T-cell (primary cell): ENCODE measurements around the gene FAM217B. TPM values are rescaled to one million over a fixed set of nuclear protein-coding genes. Genes with fewer than 3 reads are reported as not detected.
A peak's percentile ranks its signal among the peaks of the same experiment; 100 is the strongest.

Experiments
- ATAC-seq, 4 experiments: fragments of 200-7000 bp in 3 of 4; fragments of 150-1000 bp in 1 of 4; cut with Tn5 transposase; replicated peaks in 1 of 4; 1 replicate in 3 of 4; 2 replicates in 1 of 4; pipeline ENCODE4 v1.10.0; 2021; ENCODE audit warnings: moderate library complexity in 3 of 4, mild to moderate bottlenecking in 2 of 4, moderate number of reproducible peaks in 1 of 4
- CTCF ChIA-PET, 2 donors: fragments of 300-600 bp; sonication (Branson Sonifier 250); formaldehyde crosslinking; loops; one replicate each; lab custom pipeline; 2022; ENCODE audit warnings: antibody characterized with exemption in 2 of 2; lab: Charles Lee
- POLR2A ChIA-PET, 2 donors: fragments of 300-600 bp; sonication (Branson Sonifier 250); formaldehyde crosslinking; loops; one replicate each; lab custom pipeline; 2022; ENCODE audit warnings: antibody characterized with exemption in 2 of 2; lab: Charles Lee
- DNase-seq, 35 experiments: peaks; one replicate each; pipeline versions ENCODE4 v3.0.0 to v3.0.0-alpha.2; 2013 to 2023
- H3K27ac ChIP-seq: one replicate; pipeline ENCODE4 v1.5.1; 2013; ENCODE audit warnings: low read length
- H3K27me3 ChIP-seq, 2 experiments: replicated peaks in 1 of 2; 1 replicate in 1 of 2; 2 replicates in 1 of 2; pipeline versions ENCODE4 v1.6.1 to v1.7.0; 2013; ENCODE audit warnings: low read length in 1 of 2, mixed read lengths in 1 of 2; ENCODE audit not compliant: control insufficient read depth in 2 of 2, insufficient read depth in 2 of 2; ENCODE audit errors: extremely low read depth in 1 of 2
- H3K36me3 ChIP-seq, 2 donors: 1 replicate in 1 of 2; 2 replicates in 1 of 2; pipeline versions ENCODE4 v1.6.1 to v1.7.0; 2013; ENCODE audit warnings: low read length in 1 of 2; ENCODE audit not compliant: control insufficient read depth in 2 of 2, insufficient read depth in 1 of 2; ENCODE audit errors: extremely low read depth in 1 of 2
- H3K4me1 ChIP-seq, 2 experiments: 1 replicate in 1 of 2; 2 replicates in 1 of 2; pipeline versions ENCODE4 v1.6.1 to v1.7.0; 2013; ENCODE audit warnings: low read length in 2 of 2, mixed read lengths in 1 of 2; ENCODE audit not compliant: insufficient read depth in 2 of 2, control insufficient read depth in 1 of 2; ENCODE audit errors: extremely low read depth in 1 of 2
- H3K4me3 ChIP-seq, 2 donors: 1 replicate in 1 of 2; 2 replicates in 1 of 2; pipeline versions ENCODE4 v1.5.1 to v1.7.0; 2013; ENCODE audit warnings: mild to moderate bottlenecking in 2 of 2, low read length in 1 of 2, moderate library complexity in 1 of 2; ENCODE audit not compliant: control insufficient read depth in 1 of 2; ENCODE audit errors: extremely low read depth in 1 of 2
- H3K9me3 ChIP-seq: 2 replicates; pipeline ENCODE4 v1.7.0; 2013
- H3K27ac Mint-ChIP-seq, 2 donors: one replicate each; pipeline ENCODE4 v1.8.0; 2020 to 2021; ENCODE audit warnings: mild to moderate bottlenecking in 2 of 2, mixed read lengths in 2 of 2
- H3K27me3 Mint-ChIP-seq, 2 donors: one replicate each; pipeline ENCODE4 v1.8.0; 2021 to 2022; ENCODE audit warnings: mixed read lengths in 2 of 2
- H3K36me3 Mint-ChIP-seq: one replicate; pipeline ENCODE4 v1.8.0; 2021; ENCODE audit warnings: mixed read lengths
- H3K4me1 Mint-ChIP-seq, 3 donors: one replicate each; pipeline ENCODE4 v1.8.0; 2020 to 2022; ENCODE audit warnings: mixed read lengths in 3 of 3, mild to moderate bottlenecking in 1 of 3
- H3K4me3 Mint-ChIP-seq, 3 donors: one replicate each; pipeline ENCODE4 v1.8.0; 2020 to 2022; ENCODE audit warnings: mild to moderate bottlenecking in 3 of 3, mixed read lengths in 3 of 3, moderate library complexity in 3 of 3
- H3K9me3 Mint-ChIP-seq, 3 donors: one replicate each; pipeline ENCODE4 v1.8.0; 2020 to 2022; ENCODE audit warnings: mixed read lengths in 3 of 3
- WGBS: methylation state at CpG from one replicate; pipeline ENCODE4 v1.1.5; 2013; ENCODE audit warnings: missing lambda C conversion rate; ENCODE audit not compliant: insufficient coverage; 5-methylcytosine and 5-hydroxymethylcytosine counted together
- total RNA-seq, 35 experiments: library from RNA in 6 of 35; stranded (reverse) in 6 of 35; fragments of 120-200 nt in 1 of 35; gene quantifications; one replicate each; pipeline versions ENCODE4 v1.2.1 to v1.2.4 and lab custom pipeline; 2013 to 2026

Gene FAM217B
- total RNA-seq, 5 donors from 2014 or later (not counting 1 experiment from before 2014, with no cell fraction given), result 19.3 to 35.6 (median 29.5) TPM

GRCh38 chr20:59940956-59941294 is 736 bp downstream of the FAM217B start:
- H3K27me3 ChIP-seq, result no peaks in the 10 kb centered on the region
- ATAC-seq, result no peak
- H3K4me3 Mint-ChIP-seq, result peak overlapping the region; percentile 93 to 98 (median 97)
- peaks cover 18% of the 10 kb centered on the region for H3K36me3 Mint-ChIP-seq
- peaks cover 0 to 23% of the 10 kb centered on the region in 2 donors for H3K36me3 ChIP-seq
- H3K9me3 Mint-ChIP-seq, result no peaks in the 10 kb centered on the region
- peak overlapping the region; percentile 96 to 98 for H3K27ac Mint-ChIP-seq
- peak overlapping the region; percentile 82 for H3K27ac ChIP-seq
- DNase-seq, result no peak
- WGBS, result 6% methylated on average over 4 of the region's 4 CpGs
- no peaks in the 10 kb centered on the region for H3K9me3 ChIP-seq
- H3K27me3 Mint-ChIP-seq, result no peaks in the 10 kb centered on the region
- H3K4me1 ChIP-seq, result peaks cover 11 to 13% of the 10 kb centered on the region in 2 experiments
- CTCF ChIA-PET, result interaction anchor here (0.7 to 2.3 kb wide), 5 partner anchors 9 to 117 kb away, joined by 3 to 16 read pairs (median 7); no protein-coding TSS in a partner anchor
- H3K4me1 Mint-ChIP-seq, result peaks cover 43 to 59% (median 56%) of the 10 kb centered on the region in 3 donors
- peak overlapping the region; percentile 84 to 97 for H3K4me3 ChIP-seq
- POLR2A ChIA-PET, result interaction anchor here in 1 of 2 donors (0.5 to 1.3 kb wide), 2 partner anchors 7 to 322 kb away, joined by 3 read pairs; no protein-coding TSS in a partner anchor

GRCh38 chr20:59942245-59942644 is 2.1 kb downstream of the FAM217B start:
- CTCF ChIA-PET, result no interaction called here
- Mint-ChIP-seq H3K9me3 (no peaks in the 10 kb centered on the region), H3K4me3 (no peak overlapping the region), H3K27me3 (no peaks in the 10 kb centered on the region), H3K27ac (peak overlapping the region in 1 of 2 donors; percentile 22), H3K36me3 (peaks cover 21% of the 10 kb centered on the region), H3K4me1 (peaks cover 40 to 52% (median 50%) of the 10 kb centered on the region in 3 donors)
- no peaks in the 10 kb centered on the region for H3K27me3 ChIP-seq
- no peak overlapping the region for H3K27ac ChIP-seq
- no peak for DNase-seq
- ATAC-seq, result no peak
- H3K4me1 ChIP-seq, result peaks cover 11 to 13% of the 10 kb centered on the region in 2 experiments
- H3K9me3 ChIP-seq, result no peaks in the 10 kb centered on the region
- WGBS, result no CpG with 5 or more reads among the region's 2 CpGs
- H3K4me3 ChIP-seq, result no peak overlapping the region
- POLR2A ChIA-PET, result no interaction called here
- H3K36me3 ChIP-seq, result peaks cover 0 to 26% of the 10 kb centered on the region in 2 donors

- no peak for DNase-seq
Measured at GRCh38 chr20:59944726-59945125, 4.5 kb downstream of the FAM217B start.

GRCh38 chr20:59945175-59945574 is 5.0 kb downstream of the FAM217B start:
- Histone ChIP-seq H3K36me3 (peaks cover 0 to 26% of the 10 kb centered on the region in 2 donors), H3K4me3 (no peak overlapping the region), H3K27ac (no peak overlapping the region), H3K9me3 (no peaks in the 10 kb centered on the region), H3K27me3 (no peaks in the 10 kb centered on the region), H3K4me1 (peaks cover 5 to 12% of the 10 kb centered on the region in 2 experiments)
- Mint-ChIP-seq H3K4me1 (peaks cover 39 to 50% (median 44%) of the 10 kb centered on the region in 3 donors), H3K4me3 (no peak overlapping the region), H3K27me3 (no peaks in the 10 kb centered on the region), H3K9me3 (no peaks in the 10 kb centered on the region), H3K36me3 (peaks cover 18% of the 10 kb centered on the region), H3K27ac (no peak overlapping the region)
- POLR2A ChIA-PET, result no interaction called here
- CTCF ChIA-PET, result interaction anchor here in 1 of 2 donors (1.1 kb wide), 1 partner anchor 9 kb away, joined by 3 read pairs; no protein-coding TSS in a partner anchor
- ATAC-seq (no peak), DNase-seq (no peak)
- no CpG with 5 or more reads among the region's 3 CpGs for WGBS

More at GRCh38 chr20:59944726-59945125, 4.5 kb downstream of the FAM217B start:
- no peak for ATAC-seq
- Histone ChIP-seq H3K27me3 (no peaks in the 10 kb centered on the region), H3K4me3 (no peak overlapping the region), H3K9me3 (no peaks in the 10 kb centered on the region), H3K36me3 (peaks cover 0 to 26% of the 10 kb centered on the region in 2 donors), H3K4me1 (peaks cover 5 to 12% of the 10 kb centered on the region in 2 experiments), H3K27ac (no peak overlapping the region)
- ChIA-PET POLR2A (no interaction called here), CTCF (interaction anchor here in 1 of 2 donors (0.7 kb wide), 1 partner anchor 11 kb away, joined by 4 read pairs; no protein-coding TSS in a partner anchor)
- H3K27me3 Mint-ChIP-seq, result no peaks in the 10 kb centered on the region
- WGBS, result 100% methylated on average over 1 of the region's 7 CpGs
- peaks cover 39 to 50% (median 47%) of the 10 kb centered on the region in 3 donors for H3K4me1 Mint-ChIP-seq
- H3K4me3 Mint-ChIP-seq, result no peak overlapping the region
- no peak overlapping the region for H3K27ac Mint-ChIP-seq
- no peaks in the 10 kb centered on the region for H3K9me3 Mint-ChIP-seq
- H3K36me3 Mint-ChIP-seq, result peaks cover 18% of the 10 kb centered on the region

GRCh38 chr20:59945731-59946130 is 5.5 kb downstream of the FAM217B start:
- Histone ChIP-seq H3K27me3 (no peaks in the 10 kb centered on the region), H3K4me1 (peaks cover 5 to 12% of the 10 kb centered on the region in 2 experiments), H3K4me3 (no peak overlapping the region), H3K36me3 (peaks cover 0 to 26% of the 10 kb centered on the region in 2 donors), H3K9me3 (no peaks in the 10 kb centered on the region), H3K27ac (no peak overlapping the region)
- Mint-ChIP-seq H3K4me3 (no peak overlapping the region), H3K27me3 (no peaks in the 10 kb centered on the region), H3K9me3 (no peaks in the 10 kb centered on the region), H3K27ac (peak overlapping the region in 1 of 2 donors; percentile 23), H3K4me1 (peaks cover 35 to 50% (median 40%) of the 10 kb centered on the region in 3 donors), H3K36me3 (peaks cover 18% of the 10 kb centered on the region)
- CTCF ChIA-PET, result interaction anchor here in 1 of 2 donors (1.1 kb wide), 1 partner anchor 9 kb away, joined by 3 read pairs; no protein-coding TSS in a partner anchor
- no peak for DNase-seq
- no peak for ATAC-seq
- POLR2A ChIA-PET, result no interaction called here
- no CpG with 5 or more reads among the region's 2 CpGs for WGBS

- H3K36me3 ChIP-seq, result peaks cover 0 to 28% of the 10 kb centered on the region in 2 donors
- no peak overlapping the region for H3K27ac ChIP-seq
- H3K27me3 Mint-ChIP-seq, result no peaks in the 10 kb centered on the region
- WGBS, result 100% methylated on average over 2 of the region's 8 CpGs
- DNase-seq, result no peak
- H3K27me3 ChIP-seq, result no peaks in the 10 kb centered on the region
- H3K4me1 Mint-ChIP-seq, result peaks cover 22 to 33% (median 24%) of the 10 kb centered on the region in 3 donors
- H3K9me3 Mint-ChIP-seq, result no peaks in the 10 kb centered on the region
- peaks cover 16% of the 10 kb centered on the region for H3K36me3 Mint-ChIP-seq
- no peak overlapping the region for H3K4me3 ChIP-seq
- no peak overlapping the region for H3K4me3 Mint-ChIP-seq
- POLR2A ChIA-PET, result no interaction called here
- CTCF ChIA-PET, result interaction anchor here in 1 of 2 donors (0.6 kb wide), 1 partner anchor 105 kb away, joined by 3 read pairs; no protein-coding TSS in a partner anchor
- ATAC-seq, result no peak
- H3K27ac Mint-ChIP-seq, result peak overlapping the region in 1 of 2 donors; percentile 8
- H3K4me1 ChIP-seq, result peaks cover 5 to 6% of the 10 kb centered on the region in 2 experiments
- H3K9me3 ChIP-seq, result no peaks in the 10 kb centered on the region
Measured at GRCh38 chr20:59947376-59947775, 7.2 kb downstream of the FAM217B start.
